Neural progenitor cell (in vitro differentiated cells): Measurements from ENCODE around the gene PSD2. TPM values are rescaled to one million over a fixed set of nuclear protein-coding genes. Genes with fewer than 3 reads are reported as not detected.

ENCODE experiments used
- DNase-seq: peaks from one replicate; pipeline ENCODE4 v3.0.0-alpha.2; 2016; ENCODE audit warnings: low spot score
- H2AFZ ChIP-seq: fragments of 200-600 bp; sonication (generic); replicated peaks from 2 replicates; pipeline ENCODE4 v1.6.1; 2016; ENCODE audit warnings: antibody characterized with exemption
- H3F3A ChIP-seq: fragments of 200-600 bp; sonication (generic); 2 replicates; pipeline ENCODE4 v1.6.1; 2016; ENCODE audit warnings: antibody characterized with exemption, low read depth
- H3K27ac ChIP-seq: fragments of 200-600 bp; sonication (generic); 2 replicates; pipeline ENCODE4 v1.5.1; 2016; ENCODE audit warnings: mild to moderate bottlenecking
- H3K27me3 ChIP-seq: fragments of 200-600 bp; sonication (generic); 2 replicates; pipeline ENCODE4 v1.6.1; 2016; ENCODE audit warnings: mild to moderate bottlenecking, moderate library complexity
- H3K36me3 ChIP-seq: fragments of 200-600 bp; sonication (generic); 2 replicates; pipeline ENCODE4 v1.5.1; 2016
- H3K4me1 ChIP-seq: fragments of 200-600 bp; sonication (generic); 2 replicates; pipeline ENCODE4 v1.6.1; 2016; ENCODE audit warnings: mixed run types
- H3K4me2 ChIP-seq: fragments of 200-600 bp; sonication (generic); 2 replicates; pipeline ENCODE4 v1.6.1; 2016
- H3K4me3 ChIP-seq: fragments of 200-600 bp; sonication (generic); 2 replicates; pipeline ENCODE4 v1.5.1; 2016
- H3K79me2 ChIP-seq: fragments of 200-600 bp; sonication (generic); 2 replicates; pipeline ENCODE4 v1.6.1; 2016; ENCODE audit warnings: low read depth
- H3K9ac ChIP-seq: fragments of 200-600 bp; sonication (generic); 2 replicates; pipeline ENCODE4 v1.6.1; 2016
- H3K9me3 ChIP-seq: fragments of 200-600 bp; sonication (generic); 2 replicates; pipeline ENCODE4 v1.5.1; 2016; ENCODE audit warnings: low read depth
- H4K20me1 ChIP-seq: fragments of 200-600 bp; sonication (generic); 2 replicates; pipeline ENCODE4 v1.6.1; 2016; ENCODE audit warnings: low read depth
- H3K27ac Mint-ChIP-seq: 3 replicates; pipeline ENCODE4 v1.8.0; 2021; ENCODE audit warnings: mixed read lengths
- H3K27me3 Mint-ChIP-seq: 2 replicates; pipeline ENCODE4 v1.8.0; 2022; ENCODE audit warnings: low read depth, mild to moderate bottlenecking, inconsistent platforms, moderate library complexity, mixed read lengths; ENCODE audit not compliant: insufficient read depth
- H3K36me3 Mint-ChIP-seq: 3 replicates; pipeline ENCODE4 v1.8.0; 2021; ENCODE audit warnings: mixed read lengths
- H3K4me1 Mint-ChIP-seq: 3 replicates; pipeline ENCODE4 v1.8.0; 2021; ENCODE audit warnings: mixed read lengths
- H3K4me3 Mint-ChIP-seq: 3 replicates; pipeline ENCODE4 v1.8.0; 2021; ENCODE audit warnings: mild to moderate bottlenecking, moderate library complexity, mixed read lengths
- H3K9me3 Mint-ChIP-seq: 3 replicates; pipeline ENCODE4 v1.8.0; 2020; ENCODE audit warnings: mixed read lengths
- EZH2 ChIP-seq: fragments of 200-600 bp; sonication (generic); IDR thresholded peaks from 2 replicates; pipeline ENCODE4 v1.6.1; 2017; ENCODE audit warnings: antibody characterized with exemption, mild to moderate bottlenecking, moderate library complexity
- EZH2phosphoT487 ChIP-seq: fragments of 200-600 bp; sonication (generic); IDR thresholded peaks from 2 replicates; pipeline ENCODE4 v1.6.1; 2017; ENCODE audit warnings: antibody characterized with exemption
- total RNA-seq: library from RNA; depleted of rRNA; stranded (reverse); fragments of >200 nt; gene quantifications from 2 replicates; pipeline ENCODE4 v1.2.3, GENCODE V29; 2015; ENCODE audit warnings: low replicate concordance
- TF ChIP-seq, protein P1 (sequence below): fragments of 200-600 bp; sonication (generic); IDR thresholded peaks from 2 replicates; pipeline ENCODE4 v1.5.1; 2017; ENCODE audit warnings: antibody characterized with exemption, mild to moderate bottlenecking

PSD2 gene
- total RNA-seq, 1 donor from 2014 or later, result 0.09 TPM

DNA sequence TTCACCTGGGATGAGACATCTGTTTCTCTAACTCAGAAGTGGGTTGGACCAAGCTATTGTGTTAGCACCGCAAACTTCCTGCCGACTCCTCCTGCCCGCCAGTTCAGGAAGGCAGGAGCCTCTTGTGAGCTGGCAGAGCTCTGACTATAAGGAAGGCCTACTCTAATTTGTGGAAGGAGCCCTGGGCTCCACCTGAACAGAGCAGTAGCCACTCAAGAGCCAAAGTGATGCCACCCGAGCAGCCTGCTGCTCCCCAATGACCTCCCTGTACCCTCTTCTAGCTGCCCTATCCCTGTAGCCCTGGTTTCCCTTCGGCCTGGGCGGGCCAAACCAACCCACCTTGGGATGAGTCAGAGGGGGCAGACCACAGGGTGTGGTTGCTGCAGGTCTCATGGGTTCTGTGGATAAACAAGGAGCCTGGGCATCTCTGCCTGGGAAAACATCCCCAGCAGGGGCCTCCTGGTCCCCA lies 81.6 kb downstream of the PSD2 start:
- Histone ChIP-seq H3K27ac (no peak overlapping the region), H3K36me3 (no peaks in the 10 kb centered on the region), H4K20me1 (no peaks in the 10 kb centered on the region), H3K9me3 (no peaks in the 10 kb centered on the region), H3F3A (no peaks in the 10 kb centered on the region), H3K79me2 (no peaks in the 10 kb centered on the region), H3K4me1 (no peaks in the 10 kb centered on the region), H3K9ac (no peak overlapping the region), H3K27me3 (no peaks in the 10 kb centered on the region), H2AFZ (no peak overlapping the region), H3K4me2 (no peak overlapping the region), H3K4me3 (no peak overlapping the region)
- H3K27me3 Mint-ChIP-seq, result peaks cover 7% of the 10 kb centered on the region
- H3K4me3 Mint-ChIP-seq, result no peak overlapping the region
- DNase-seq, result no peak
- TF ChIP-seq EZH2phosphoT487, result no peak
- TF ChIP-seq, protein P1, sequence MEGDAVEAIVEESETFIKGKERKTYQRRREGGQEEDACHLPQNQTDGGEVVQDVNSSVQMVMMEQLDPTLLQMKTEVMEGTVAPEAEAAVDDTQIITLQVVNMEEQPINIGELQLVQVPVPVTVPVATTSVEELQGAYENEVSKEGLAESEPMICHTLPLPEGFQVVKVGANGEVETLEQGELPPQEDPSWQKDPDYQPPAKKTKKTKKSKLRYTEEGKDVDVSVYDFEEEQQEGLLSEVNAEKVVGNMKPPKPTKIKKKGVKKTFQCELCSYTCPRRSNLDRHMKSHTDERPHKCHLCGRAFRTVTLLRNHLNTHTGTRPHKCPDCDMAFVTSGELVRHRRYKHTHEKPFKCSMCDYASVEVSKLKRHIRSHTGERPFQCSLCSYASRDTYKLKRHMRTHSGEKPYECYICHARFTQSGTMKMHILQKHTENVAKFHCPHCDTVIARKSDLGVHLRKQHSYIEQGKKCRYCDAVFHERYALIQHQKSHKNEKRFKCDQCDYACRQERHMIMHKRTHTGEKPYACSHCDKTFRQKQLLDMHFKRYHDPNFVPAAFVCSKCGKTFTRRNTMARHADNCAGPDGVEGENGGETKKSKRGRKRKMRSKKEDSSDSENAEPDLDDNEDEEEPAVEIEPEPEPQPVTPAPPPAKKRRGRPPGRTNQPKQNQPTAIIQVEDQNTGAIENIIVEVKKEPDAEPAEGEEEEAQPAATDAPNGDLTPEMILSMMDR, result no peak
- TF ChIP-seq EZH2, result no peak
- H3K9me3 Mint-ChIP-seq, result peaks cover 3% of the 10 kb centered on the region
- H3K4me1 Mint-ChIP-seq, result no peaks in the 10 kb centered on the region
- no peak overlapping the region for H3K27ac Mint-ChIP-seq
- H3K36me3 Mint-ChIP-seq, result no peaks in the 10 kb centered on the region

GRCh38 chr5:139878093-139878492 lies 82.5 kb downstream of the PSD2 start:
- no peaks in the 10 kb centered on the region for H3K27me3 ChIP-seq
- no peaks in the 10 kb centered on the region for H3K9me3 ChIP-seq
- Mint-ChIP-seq H3K4me3 (no peak overlapping the region), H3K36me3 (no peaks in the 10 kb centered on the region), H3K27ac (no peak overlapping the region), H3K9me3 (peaks cover 3% of the 10 kb centered on the region), H3K4me1 (no peaks in the 10 kb centered on the region), H3K27me3 (peaks cover 7% of the 10 kb centered on the region)
- TF ChIP-seq, protein P1, result no peak
- TF ChIP-seq EZH2 (no peak), EZH2phosphoT487 (no peak)
- H4K20me1 ChIP-seq, result no peaks in the 10 kb centered on the region
- no peaks in the 10 kb centered on the region for H3K79me2 ChIP-seq
- no peak overlapping the region for H3K27ac ChIP-seq
- H3K9ac ChIP-seq, result no peak overlapping the region
- H3F3A ChIP-seq, result no peaks in the 10 kb centered on the region
- no peak overlapping the region for H3K4me3 ChIP-seq
- H3K4me1 ChIP-seq, result no peaks in the 10 kb centered on the region
- H3K4me2 ChIP-seq, result no peak overlapping the region
- DNase-seq, result no peak
- H3K36me3 ChIP-seq, result no peaks in the 10 kb centered on the region
- H2AFZ ChIP-seq, result no peak overlapping the region

DNA sequence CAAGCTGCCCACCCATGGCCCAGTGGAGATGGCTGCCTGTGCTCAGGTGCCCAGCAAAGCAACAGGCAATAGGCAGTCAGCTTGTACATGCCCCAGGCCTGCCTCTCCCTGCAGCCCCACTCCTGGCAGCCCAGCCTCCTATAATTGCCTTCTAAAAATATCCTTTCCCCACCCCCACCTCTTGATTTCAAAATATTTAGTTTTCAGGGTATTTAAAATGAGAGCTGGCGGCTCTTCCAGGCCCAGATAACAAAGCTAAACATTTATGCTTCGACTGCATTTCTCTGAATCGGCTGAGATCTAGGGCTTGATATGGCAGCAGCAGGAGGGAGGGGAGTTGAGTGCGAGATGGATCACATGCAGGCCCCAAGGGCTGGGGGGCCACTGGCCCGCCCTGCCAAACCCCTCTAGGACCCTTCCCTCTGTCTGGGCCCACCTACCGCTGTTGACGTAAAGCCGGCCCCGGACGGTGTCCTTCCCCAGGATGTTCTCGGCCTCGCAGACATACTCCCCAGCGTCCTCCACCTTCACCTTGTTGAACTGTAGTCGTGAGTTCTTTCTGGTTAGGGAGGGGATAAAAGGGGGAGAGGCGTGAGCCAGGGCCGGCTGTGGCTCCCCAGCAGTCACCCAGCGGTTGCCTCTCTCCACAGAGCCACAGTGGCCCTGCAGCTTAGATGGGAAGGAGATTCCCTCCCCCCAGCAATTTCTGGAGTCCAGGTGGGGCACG lies 85.0 kb downstream of the PSD2 start:
- Histone ChIP-seq H3K4me2 (no peak overlapping the region), H3K9ac (no peak overlapping the region), H2AFZ (no peak overlapping the region), H3K4me3 (no peak overlapping the region), H3F3A (no peaks in the 10 kb centered on the region), H3K4me1 (no peaks in the 10 kb centered on the region), H3K27ac (no peak overlapping the region), H3K27me3 (no peaks in the 10 kb centered on the region), H3K9me3 (no peaks in the 10 kb centered on the region), H4K20me1 (no peaks in the 10 kb centered on the region), H3K36me3 (no peaks in the 10 kb centered on the region), H3K79me2 (no peaks in the 10 kb centered on the region)
- Mint-ChIP-seq H3K9me3 (peaks cover 3% of the 10 kb centered on the region), H3K4me3 (no peak overlapping the region), H3K4me1 (no peaks in the 10 kb centered on the region), H3K27ac (no peak overlapping the region), H3K36me3 (no peaks in the 10 kb centered on the region), H3K27me3 (peaks cover 3% of the 10 kb centered on the region)
- TF ChIP-seq EZH2, result no peak
- DNase-seq, result no peak

DNA sequence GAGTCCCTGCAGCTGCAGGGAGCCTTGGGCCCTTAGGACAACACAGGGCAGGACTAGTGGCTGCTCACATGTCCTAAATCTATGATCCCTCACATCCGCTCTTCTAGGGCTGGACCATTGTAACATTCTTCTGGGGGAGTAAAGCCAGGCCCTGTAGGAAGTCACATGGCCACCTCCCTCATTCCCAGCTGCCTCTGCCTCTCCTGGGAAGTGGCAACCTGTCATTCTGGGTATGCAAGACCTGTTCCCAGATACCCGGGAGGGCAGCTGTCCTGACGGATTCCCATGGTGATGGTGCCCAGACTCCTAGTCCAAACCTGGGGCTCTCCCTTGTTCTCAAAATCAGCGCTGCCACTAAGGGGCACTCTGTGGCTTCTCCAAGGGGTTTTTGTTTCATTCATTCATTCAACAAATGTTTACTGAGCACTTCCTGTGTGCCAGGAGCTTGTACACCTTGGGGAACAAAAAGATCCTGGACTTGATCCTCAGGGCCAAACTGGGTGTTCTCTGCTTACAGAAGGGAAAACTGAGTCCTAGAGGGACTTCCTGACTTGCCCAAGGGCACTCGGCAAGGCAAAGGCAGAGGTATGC lies 85.6 kb downstream of the PSD2 start:
- H3K27ac ChIP-seq, result no peak overlapping the region
- no peak overlapping the region for H3K4me3 Mint-ChIP-seq
- no peaks in the 10 kb centered on the region for H4K20me1 ChIP-seq
- no peaks in the 10 kb centered on the region for H3K4me1 ChIP-seq
- no peak overlapping the region for H3K27ac Mint-ChIP-seq
- H2AFZ ChIP-seq, result no peak overlapping the region
- no peak overlapping the region for H3K4me3 ChIP-seq
- H3K79me2 ChIP-seq, result no peaks in the 10 kb centered on the region
- no peaks in the 10 kb centered on the region for H3K9me3 ChIP-seq
- no peak for DNase-seq
- no peaks in the 10 kb centered on the region for H3K27me3 ChIP-seq
- no peaks in the 10 kb centered on the region for H3K36me3 ChIP-seq
- H3F3A ChIP-seq, result no peaks in the 10 kb centered on the region
- H3K27me3 Mint-ChIP-seq, result peaks cover 3% of the 10 kb centered on the region
- no peak for TF ChIP-seq EZH2phosphoT487
- TF ChIP-seq, protein P1, result no peak
- TF ChIP-seq EZH2, result no peak
- H3K4me2 ChIP-seq, result no peak overlapping the region
- H3K4me1 Mint-ChIP-seq, result no peaks in the 10 kb centered on the region
- no peaks in the 10 kb centered on the region for H3K36me3 Mint-ChIP-seq
- H3K9ac ChIP-seq, result no peak overlapping the region
- peaks cover under 1% of the 10 kb centered on the region for H3K9me3 Mint-ChIP-seq
